ENCODE results near the gene HAPLN3. TPM values are rescaled to one million over a fixed set of nuclear protein-coding genes. Genes with fewer than 3 reads are reported as not detected.

HAPLN3 gene
- total and polyA plus RNA-seq, 2 donors (not counting 3 experiments of a cell fraction or from before 2014, with no cell fraction given) = 57.6 to 130 TPM

GRCh38 chr15:88920186-88920891, 25.0 kb upstream of the HAPLN3 start:
- no peak for FAIRE-seq
- no TSS peak for BruUV-seq (replicated peaks)
- CTCF ChIA-PET = interaction anchor here (1.0 kb wide), 1 partner anchor 96 kb away, joined by 3 read pairs; no protein-coding TSS in a partner anchor
- Histone ChIP-seq H2AFZ (ENCODE audit: low read depth, low read length) (no peak overlapping the region), H3K27ac (ENCODE audit: insufficient read depth, low read depth, low read length) (no peak overlapping the region), H4K20me1 (replicated peaks; ENCODE audit: control insufficient read depth, extremely low read depth, insufficient read depth, low read length) (no peaks in the 10 kb centered on the region), H3K27me3 (ENCODE audit: control insufficient read depth in 2 of 2, insufficient read depth in 2 of 2, low read length in 2 of 2) (no peaks in the 10 kb centered on the region), H3K36me3 (ENCODE audit: control insufficient read depth in 2 of 2, extremely low read depth in 1 of 2, insufficient read depth in 2 of 2, low read length in 2 of 2) (no peaks in the 10 kb centered on the region), H3K9me3 (replicated peaks; ENCODE audit: control insufficient read depth, insufficient read depth, low read length) (no peaks in the 10 kb centered on the region), H3K9me1 (replicated peaks; ENCODE audit: control insufficient read depth, extremely low read depth, insufficient read depth, low read length) (no peaks in the 10 kb centered on the region), H3K4me3 (replicated peaks in 1 of 3; ENCODE audit: insufficient read depth in 1 of 3, low read depth in 1 of 3, low read length in 3 of 3) (no peak overlapping the region), H3K9ac (replicated peaks; ENCODE audit: extremely low read depth, insufficient read depth, low read length) (no peak overlapping the region), H3K4me2 (ENCODE audit: insufficient read depth, low read length) (no peak overlapping the region), H3K4me1 (ENCODE audit: control insufficient read depth, extremely low read depth, insufficient read depth, low read length) (no peaks in the 10 kb centered on the region), H3K79me2 (ENCODE audit: control insufficient read depth, insufficient read depth, low read length) (no peaks in the 10 kb centered on the region)
- DNase-seq (ENCODE audit: low read depth, low spot score) = no peak
- dilution Hi-C loops (cut with MboI; ENCODE audit: extremely low pct_ligation_motif_present, low sequenced_read_pairs) = no loop called here
- TF ChIP-seq MYC (IDR thresholded peaks at IDR 0.05; ENCODE audit: low read depth, low read length) (no peak), CTCF (IDR thresholded peaks at IDR 0.05; ENCODE audit: extremely low read depth in 1 of 2, insufficient read depth in 1 of 2, low read depth in 1 of 2, low read length in 2 of 2) (no peak), POLR2AphosphoS5 (IDR thresholded peaks at IDR 0.05; ENCODE audit: insufficient read depth, low read depth, low read length) (no peak), POLR2A (IDR thresholded peaks at IDR 0.05; ENCODE audit: low read depth, low read length) (no peak), FOS (IDR thresholded peaks at IDR 0.05; ENCODE audit: borderline replicate concordance, insufficient read depth, low read length) (no peak), GATA2 (IDR thresholded peaks at IDR 0.05; ENCODE audit: insufficient read depth, insufficient read length, low read depth, low read length) (no peak), EZH2 (IDR thresholded peaks at IDR 0.05; ENCODE audit: borderline replicate concordance, low read depth, low read length, severe bottlenecking) (no peak), JUN (IDR thresholded peaks at IDR 0.05; ENCODE audit: borderline replicate concordance, insufficient read depth, insufficient read length, low read depth) (no peak)
- TF ChIP-seq, protein P1, sequence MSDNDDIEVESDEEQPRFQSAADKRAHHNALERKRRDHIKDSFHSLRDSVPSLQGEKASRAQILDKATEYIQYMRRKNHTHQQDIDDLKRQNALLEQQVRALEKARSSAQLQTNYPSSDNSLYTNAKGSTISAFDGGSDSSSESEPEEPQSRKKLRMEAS (IDR thresholded peaks at IDR 0.05; ENCODE audit: insufficient read depth, insufficient read length) = no peak
- POLR2A ChIA-PET = no interaction called here
- intact Hi-C loops (cut with micrococcal nuclease) = no loop called here
